ENCODE results near the gene AGAP3.

DNA sequence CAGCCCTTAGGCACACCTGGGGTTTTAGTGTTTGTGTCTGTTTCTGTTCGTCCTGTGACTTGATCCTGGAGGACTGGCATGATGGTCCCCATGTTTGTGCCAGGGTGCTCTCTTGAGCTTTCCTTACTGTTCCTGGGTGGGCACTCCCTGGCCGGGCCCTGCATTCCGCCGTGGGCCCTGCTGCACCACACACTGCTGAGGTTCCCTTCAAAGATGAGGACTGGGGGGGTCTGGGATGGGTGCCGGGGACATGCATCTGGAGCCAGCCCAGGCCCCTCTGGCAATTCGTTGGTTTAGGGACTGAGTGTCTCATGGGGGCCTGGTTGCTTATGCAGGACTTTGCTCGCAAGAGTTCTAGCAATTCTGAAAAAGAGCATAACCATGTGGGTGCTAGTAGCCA is 4.7 kb downstream of the AGAP3 start:
- TF ChIP-seq, protein P1, sequence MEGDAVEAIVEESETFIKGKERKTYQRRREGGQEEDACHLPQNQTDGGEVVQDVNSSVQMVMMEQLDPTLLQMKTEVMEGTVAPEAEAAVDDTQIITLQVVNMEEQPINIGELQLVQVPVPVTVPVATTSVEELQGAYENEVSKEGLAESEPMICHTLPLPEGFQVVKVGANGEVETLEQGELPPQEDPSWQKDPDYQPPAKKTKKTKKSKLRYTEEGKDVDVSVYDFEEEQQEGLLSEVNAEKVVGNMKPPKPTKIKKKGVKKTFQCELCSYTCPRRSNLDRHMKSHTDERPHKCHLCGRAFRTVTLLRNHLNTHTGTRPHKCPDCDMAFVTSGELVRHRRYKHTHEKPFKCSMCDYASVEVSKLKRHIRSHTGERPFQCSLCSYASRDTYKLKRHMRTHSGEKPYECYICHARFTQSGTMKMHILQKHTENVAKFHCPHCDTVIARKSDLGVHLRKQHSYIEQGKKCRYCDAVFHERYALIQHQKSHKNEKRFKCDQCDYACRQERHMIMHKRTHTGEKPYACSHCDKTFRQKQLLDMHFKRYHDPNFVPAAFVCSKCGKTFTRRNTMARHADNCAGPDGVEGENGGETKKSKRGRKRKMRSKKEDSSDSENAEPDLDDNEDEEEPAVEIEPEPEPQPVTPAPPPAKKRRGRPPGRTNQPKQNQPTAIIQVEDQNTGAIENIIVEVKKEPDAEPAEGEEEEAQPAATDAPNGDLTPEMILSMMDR (IDR thresholded peaks at IDR 0.05), result no peak
- no peak for TF ChIP-seq POLR2A (IDR thresholded peaks at IDR 0.05)

All from esophagus squamous epithelium (tissue), 4 donors.